HEK293 (cell line): ENCODE measurements around the gene SYS1.

Source experiments
- HOXA7 ChIP-seq: sonication (generic); formaldehyde crosslinking; IDR thresholded peaks from 2 replicates; pipeline ENCODE4 v1.8.1; 2022; ENCODE audit warnings: missing genetic modification reagents, borderline replicate concordance
- OSR2 ChIP-seq: fragments of 450-650 bp; formaldehyde crosslinking; IDR thresholded peaks from 2 replicates; pipeline ENCODE4 v1.5.1; 2016; ENCODE audit warnings: missing biosample characterization, missing genetic modification characterization
- YY1 ChIP-seq: fragments of 450-650 bp; formaldehyde crosslinking; IDR thresholded peaks from 2 replicates; pipeline ENCODE4 v1.5.1; 2018; ENCODE audit warnings: missing biosample characterization, missing genetic modification characterization
- ZBTB17 ChIP-seq: fragments of 450-650 bp; formaldehyde crosslinking; IDR thresholded peaks from 2 replicates; pipeline ENCODE4 v1.5.1; 2016; ENCODE audit warnings: missing biosample characterization, missing genetic modification characterization
- ZBTB20 ChIP-seq: fragments of 450-650 bp; formaldehyde crosslinking; IDR thresholded peaks from 2 replicates; pipeline ENCODE4 v1.5.1; 2016; ENCODE audit warnings: missing biosample characterization, missing genetic modification characterization
- ZBTB8A ChIP-seq: fragments of 450-650 bp; formaldehyde crosslinking; IDR thresholded peaks from 2 replicates; pipeline ENCODE4 v1.5.1; 2016; ENCODE audit warnings: missing biosample characterization, missing genetic modification characterization
- ZNF169 ChIP-seq: fragments of 450-650 bp; formaldehyde crosslinking; IDR thresholded peaks from 2 replicates; pipeline ENCODE4 v1.5.1; 2016; ENCODE audit warnings: missing biosample characterization, missing genetic modification characterization
- ZNF184 ChIP-seq: fragments of 450-650 bp; IDR thresholded peaks from 2 replicates; pipeline ENCODE4 v1.5.1; 2018; ENCODE audit warnings: missing biosample characterization, mild to moderate bottlenecking, missing genetic modification characterization
- ZNF202 ChIP-seq: fragments of 450-650 bp; formaldehyde crosslinking; IDR thresholded peaks from 2 replicates; pipeline ENCODE4 v1.5.1; 2016; ENCODE audit warnings: missing biosample characterization, missing genetic modification characterization, borderline replicate concordance
- ZNF23 ChIP-seq: fragments of 450-650 bp; formaldehyde crosslinking; IDR thresholded peaks from 2 replicates; pipeline ENCODE4 v1.5.1; 2016; ENCODE audit warnings: missing biosample characterization, missing genetic modification characterization, borderline replicate concordance
- ZNF24 ChIP-seq: fragments of 450-650 bp; formaldehyde crosslinking; IDR thresholded peaks from 2 replicates; pipeline ENCODE4 v1.5.1; 2016; ENCODE audit warnings: missing biosample characterization, missing genetic modification characterization
- ZNF341 ChIP-seq: fragments of 450-650 bp; formaldehyde crosslinking; IDR thresholded peaks from 2 replicates; pipeline ENCODE4; 2016; ENCODE audit warnings: low read depth, missing biosample characterization, missing genetic modification characterization
- ZNF354C ChIP-seq: fragments of 450-650 bp; formaldehyde crosslinking; IDR thresholded peaks from 2 replicates; pipeline ENCODE4 v1.5.1; 2016; ENCODE audit warnings: missing biosample characterization, missing genetic modification characterization, low read depth, borderline replicate concordance
- ZNF366 ChIP-seq: fragments of 450-650 bp; formaldehyde crosslinking; conservative IDR thresholded peaks from 2 replicates; pipeline ENCODE4 v1.5.1; 2016; ENCODE audit warnings: missing biosample characterization, missing genetic modification characterization
- ZNF404 ChIP-seq: fragments of 450-650 bp; formaldehyde crosslinking; IDR thresholded peaks from 2 replicates; pipeline ENCODE4 v1.5.1; 2017; ENCODE audit warnings: missing biosample characterization, missing genetic modification characterization
- ZNF433 ChIP-seq: fragments of 450-650 bp; formaldehyde crosslinking; IDR thresholded peaks from 2 replicates; pipeline ENCODE4 v1.5.1; 2016; ENCODE audit warnings: missing biosample characterization, missing genetic modification characterization, low read depth
- ZNF548 ChIP-seq: fragments of 450-650 bp; formaldehyde crosslinking; IDR thresholded peaks from 2 replicates; pipeline ENCODE4 v1.5.1; 2016; ENCODE audit warnings: missing biosample characterization, missing genetic modification characterization
- ZNF549 ChIP-seq: fragments of 450-650 bp; IDR thresholded peaks from 2 replicates; pipeline ENCODE4 v1.5.1; 2018; ENCODE audit warnings: missing biosample characterization, missing genetic modification characterization, mild to moderate bottlenecking, inconsistent platforms, moderate library complexity
- ZNF670 ChIP-seq: fragments of 450-650 bp; formaldehyde crosslinking; IDR thresholded peaks from 2 replicates; pipeline ENCODE4 v1.5.1; 2016; ENCODE audit warnings: missing biosample characterization, missing genetic modification characterization, low read depth
- TF ChIP-seq, protein P1 (sequence below): fragments of 450-650 bp; formaldehyde crosslinking; IDR thresholded peaks from 2 replicates; pipeline ENCODE4 v1.5.1; 2016; ENCODE audit warnings: missing biosample characterization, missing genetic modification characterization, low read depth
- TF ChIP-seq, protein P2 (sequence below): fragments of 450-650 bp; formaldehyde crosslinking; IDR thresholded peaks from 2 replicates; pipeline ENCODE4 v1.5.1; 2016; ENCODE audit warnings: missing biosample characterization, missing genetic modification characterization
- TF ChIP-seq, protein P3 (sequence below): fragments of 450-650 bp; formaldehyde crosslinking; IDR thresholded peaks from 2 replicates; pipeline ENCODE4 v1.5.1; 2017; ENCODE audit warnings: missing biosample characterization, missing genetic modification characterization
- TF ChIP-seq, protein P4 (sequence below): fragments of 450-650 bp; formaldehyde crosslinking; IDR thresholded peaks from 2 replicates; pipeline ENCODE4 v1.5.1; 2016; ENCODE audit warnings: missing biosample characterization, missing genetic modification characterization
- TF ChIP-seq, protein P5 (sequence below): fragments of 450-650 bp; formaldehyde crosslinking; IDR thresholded peaks from 2 replicates; pipeline ENCODE4 v1.5.1; 2016; ENCODE audit warnings: missing biosample characterization, missing genetic modification characterization
- TF ChIP-seq, protein P6 (sequence below): fragments of 450-650 bp; formaldehyde crosslinking; IDR thresholded peaks from 2 replicates; pipeline ENCODE4 v1.5.1; 2017; ENCODE audit warnings: missing biosample characterization, mild to moderate bottlenecking, missing genetic modification characterization, moderate library complexity

SYS1 gene

DNA sequence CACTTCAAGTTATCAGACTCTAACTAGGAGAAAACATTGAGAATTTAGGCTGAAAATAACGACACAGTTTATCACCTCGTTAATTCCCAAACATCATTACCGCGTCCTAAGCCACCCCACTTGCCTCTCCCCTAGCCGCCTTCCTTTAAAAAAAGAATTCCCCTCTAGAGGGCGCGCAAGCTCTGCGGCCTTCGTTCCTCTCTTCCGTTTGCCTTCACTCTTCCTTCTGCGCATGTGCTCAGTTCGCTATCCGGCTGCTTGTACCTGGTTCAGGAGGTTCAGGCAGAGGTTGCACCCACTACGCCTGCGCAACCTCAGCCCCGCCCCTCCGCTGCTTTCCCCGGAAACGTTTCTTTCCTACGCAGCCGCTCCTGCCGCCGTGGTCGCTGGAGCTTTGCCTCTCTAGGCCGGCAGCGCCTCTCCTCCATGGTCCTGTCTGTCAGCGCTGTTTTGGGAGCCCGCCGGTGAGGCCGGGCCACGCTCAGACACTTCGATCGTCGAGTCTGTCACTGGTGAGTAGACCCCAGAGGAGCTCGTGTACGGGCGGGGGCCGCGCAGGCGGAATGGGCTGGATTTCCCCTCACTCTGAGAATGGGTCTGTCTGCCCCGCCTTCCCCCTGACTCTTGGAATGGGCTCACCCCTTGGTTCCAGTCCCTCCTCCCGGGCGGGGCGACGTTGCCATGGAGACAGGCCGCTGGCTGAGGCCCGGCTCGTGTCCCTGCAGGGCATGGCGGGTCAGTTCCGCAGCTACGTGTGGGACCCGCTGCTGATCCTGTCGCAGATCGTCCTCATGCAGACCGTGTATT is at the start of gene SYS1 (continued):
- TF ChIP-seq, protein P1, sequence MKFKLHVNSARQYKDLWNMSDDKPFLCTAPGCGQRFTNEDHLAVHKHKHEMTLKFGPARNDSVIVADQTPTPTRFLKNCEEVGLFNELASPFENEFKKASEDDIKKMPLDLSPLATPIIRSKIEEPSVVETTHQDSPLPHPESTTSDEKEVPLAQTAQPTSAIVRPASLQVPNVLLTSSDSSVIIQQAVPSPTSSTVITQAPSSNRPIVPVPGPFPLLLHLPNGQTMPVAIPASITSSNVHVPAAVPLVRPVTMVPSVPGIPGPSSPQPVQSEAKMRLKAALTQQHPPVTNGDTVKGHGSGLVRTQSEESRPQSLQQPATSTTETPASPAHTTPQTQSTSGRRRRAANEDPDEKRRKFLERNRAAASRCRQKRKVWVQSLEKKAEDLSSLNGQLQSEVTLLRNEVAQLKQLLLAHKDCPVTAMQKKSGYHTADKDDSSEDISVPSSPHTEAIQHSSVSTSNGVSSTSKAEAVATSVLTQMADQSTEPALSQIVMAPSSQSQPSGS (tag by site-specific recombination): no peak
- TF ChIP-seq ZNF184 (tag by site-specific recombination) (no peak), ZNF23 (no peak), ZNF169 (tag by site-specific recombination) (no peak), ZNF354C (tag by site-specific recombination) (no peak), ZBTB20 (tag by site-specific recombination) (peak; percentile 68), ZNF548 (tag by site-specific recombination) (no peak), OSR2 (tag by site-specific recombination) (no peak), ZNF202 (tag by site-specific recombination) (no peak), ZNF341 (peak; percentile 55), ZNF366 (tag by site-specific recombination) (peak; percentile 77), ZBTB8A (tag by site-specific recombination) (peak; percentile 36), ZNF549 (tag by site-specific recombination) (no peak), ZNF24 (tag by site-specific recombination) (no peak), ZNF404 (tag by site-specific recombination) (no peak), ZNF670 (no peak), HOXA7 (CRISPR knock-in tag) (no peak), ZNF433 (no peak), YY1 (0 out of 2 replicates have a peak, but pooled peaks have one; percentile 63), ZBTB17 (peak; percentile 93)
- TF ChIP-seq, protein P2, sequence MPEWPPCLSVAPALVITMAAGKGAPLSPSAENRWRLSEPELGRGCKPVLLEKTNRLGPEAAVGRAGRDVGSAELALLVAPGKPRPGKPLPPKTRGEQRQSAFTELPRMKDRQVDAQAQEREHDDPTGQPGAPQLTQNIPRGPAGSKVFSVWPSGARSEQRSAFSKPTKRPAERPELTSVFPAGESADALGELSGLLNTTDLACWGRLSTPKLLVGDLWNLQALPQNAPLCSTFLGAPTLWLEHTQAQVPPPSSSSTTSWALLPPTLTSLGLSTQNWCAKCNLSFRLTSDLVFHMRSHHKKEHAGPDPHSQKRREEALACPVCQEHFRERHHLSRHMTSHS (tag by site-specific recombination): no peak
- TF ChIP-seq, protein P3, sequence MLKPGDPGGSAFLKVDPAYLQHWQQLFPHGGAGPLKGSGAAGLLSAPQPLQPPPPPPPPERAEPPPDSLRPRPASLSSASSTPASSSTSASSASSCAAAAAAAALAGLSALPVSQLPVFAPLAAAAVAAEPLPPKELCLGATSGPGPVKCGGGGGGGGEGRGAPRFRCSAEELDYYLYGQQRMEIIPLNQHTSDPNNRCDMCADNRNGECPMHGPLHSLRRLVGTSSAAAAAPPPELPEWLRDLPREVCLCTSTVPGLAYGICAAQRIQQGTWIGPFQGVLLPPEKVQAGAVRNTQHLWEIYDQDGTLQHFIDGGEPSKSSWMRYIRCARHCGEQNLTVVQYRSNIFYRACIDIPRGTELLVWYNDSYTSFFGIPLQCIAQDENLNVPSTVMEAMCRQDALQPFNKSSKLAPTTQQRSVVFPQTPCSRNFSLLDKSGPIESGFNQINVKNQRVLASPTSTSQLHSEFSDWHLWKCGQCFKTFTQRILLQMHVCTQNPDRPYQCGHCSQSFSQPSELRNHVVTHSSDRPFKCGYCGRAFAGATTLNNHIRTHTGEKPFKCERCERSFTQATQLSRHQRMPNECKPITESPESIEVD: no peak
- TF ChIP-seq, protein P4, sequence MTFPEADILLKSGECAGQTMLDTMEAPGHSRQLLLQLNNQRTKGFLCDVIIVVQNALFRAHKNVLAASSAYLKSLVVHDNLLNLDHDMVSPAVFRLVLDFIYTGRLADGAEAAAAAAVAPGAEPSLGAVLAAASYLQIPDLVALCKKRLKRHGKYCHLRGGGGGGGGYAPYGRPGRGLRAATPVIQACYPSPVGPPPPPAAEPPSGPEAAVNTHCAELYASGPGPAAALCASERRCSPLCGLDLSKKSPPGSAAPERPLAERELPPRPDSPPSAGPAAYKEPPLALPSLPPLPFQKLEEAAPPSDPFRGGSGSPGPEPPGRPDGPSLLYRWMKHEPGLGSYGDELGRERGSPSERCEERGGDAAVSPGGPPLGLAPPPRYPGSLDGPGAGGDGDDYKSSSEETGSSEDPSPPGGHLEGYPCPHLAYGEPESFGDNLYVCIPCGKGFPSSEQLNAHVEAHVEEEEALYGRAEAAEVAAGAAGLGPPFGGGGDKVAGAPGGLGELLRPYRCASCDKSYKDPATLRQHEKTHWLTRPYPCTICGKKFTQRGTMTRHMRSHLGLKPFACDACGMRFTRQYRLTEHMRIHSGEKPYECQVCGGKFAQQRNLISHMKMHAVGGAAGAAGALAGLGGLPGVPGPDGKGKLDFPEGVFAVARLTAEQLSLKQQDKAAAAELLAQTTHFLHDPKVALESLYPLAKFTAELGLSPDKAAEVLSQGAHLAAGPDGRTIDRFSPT (tag by site-specific recombination): 0 out of 2 replicates have a peak, but pooled peaks have one; percentile 13
- TF ChIP-seq, protein P5, sequence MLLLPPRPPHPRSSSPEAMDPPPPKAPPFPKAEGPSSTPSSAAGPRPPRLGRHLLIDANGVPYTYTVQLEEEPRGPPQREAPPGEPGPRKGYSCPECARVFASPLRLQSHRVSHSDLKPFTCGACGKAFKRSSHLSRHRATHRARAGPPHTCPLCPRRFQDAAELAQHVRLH (tag by site-specific recombination): no peak
- TF ChIP-seq, protein P6, sequence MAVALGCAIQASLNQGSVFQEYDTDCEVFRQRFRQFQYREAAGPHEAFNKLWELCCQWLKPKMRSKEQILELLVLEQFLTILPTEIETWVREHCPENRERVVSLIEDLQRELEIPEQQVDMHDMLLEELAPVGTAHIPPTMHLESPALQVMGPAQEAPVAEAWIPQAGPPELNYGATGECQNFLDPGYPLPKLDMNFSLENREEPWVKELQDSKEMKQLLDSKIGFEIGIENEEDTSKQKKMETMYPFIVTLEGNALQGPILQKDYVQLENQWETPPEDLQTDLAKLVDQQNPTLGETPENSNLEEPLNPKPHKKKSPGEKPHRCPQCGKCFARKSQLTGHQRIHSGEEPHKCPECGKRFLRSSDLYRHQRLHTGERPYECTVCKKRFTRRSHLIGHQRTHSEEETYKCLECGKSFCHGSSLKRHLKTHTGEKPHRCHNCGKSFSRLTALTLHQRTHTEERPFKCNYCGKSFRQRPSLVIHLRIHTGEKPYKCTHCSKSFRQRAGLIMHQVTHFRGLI (tag by site-specific recombination): no peak
- TF ChIP-seq, all 188 proteins: peak for 53
